ENCODE results near the gene VWA5B1.

VWA5B1 gene

GRCh38 chr1:20343938-20344302 is 53.2 kb downstream of the VWA5B1 start:
- H3K4me3 ChIP-seq (ENCODE audit: low read depth, low read length): peak overlapping the region; percentile 25

GRCh38 chr1:20344738-20345137 is 54.1 kb downstream of the VWA5B1 start:
- no peak overlapping the region for H3K4me3 ChIP-seq (ENCODE audit: low read depth, low read length)

- no peak overlapping the region for H3K4me3 ChIP-seq (ENCODE audit: low read depth, low read length)
These were observed 54.7 kb downstream of the VWA5B1 start for GRCh38 chr1:20345419-20345818.

GRCh38 chr1:20346433-20346832 is 55.8 kb downstream of the VWA5B1 start:
- no peak overlapping the region for H3K4me3 ChIP-seq (ENCODE audit: low read depth, low read length)

GRCh38 chr1:20347699-20348098 is 57.0 kb downstream of the VWA5B1 start:
- no peak overlapping the region for H3K4me3 ChIP-seq (ENCODE audit: low read depth, low read length)

- H3K4me3 ChIP-seq (ENCODE audit: low read depth, low read length): no peak overlapping the region
These were observed 57.7 kb downstream of the VWA5B1 start for GRCh38 chr1:20348326-20348915.

- H3K4me3 ChIP-seq (ENCODE audit: low read depth, low read length): no peak overlapping the region
These were observed 58.9 kb downstream of the VWA5B1 start for GRCh38 chr1:20349561-20349960.

- no peak overlapping the region for H3K4me3 ChIP-seq (ENCODE audit: low read depth, low read length)
These were observed 59.3 kb downstream of the VWA5B1 start for GRCh38 chr1:20349971-20350370.

- no peak overlapping the region for H3K4me3 ChIP-seq (ENCODE audit: low read depth, low read length)
These were observed 59.7 kb downstream of the VWA5B1 start for GRCh38 chr1:20350421-20350820.

DNA sequence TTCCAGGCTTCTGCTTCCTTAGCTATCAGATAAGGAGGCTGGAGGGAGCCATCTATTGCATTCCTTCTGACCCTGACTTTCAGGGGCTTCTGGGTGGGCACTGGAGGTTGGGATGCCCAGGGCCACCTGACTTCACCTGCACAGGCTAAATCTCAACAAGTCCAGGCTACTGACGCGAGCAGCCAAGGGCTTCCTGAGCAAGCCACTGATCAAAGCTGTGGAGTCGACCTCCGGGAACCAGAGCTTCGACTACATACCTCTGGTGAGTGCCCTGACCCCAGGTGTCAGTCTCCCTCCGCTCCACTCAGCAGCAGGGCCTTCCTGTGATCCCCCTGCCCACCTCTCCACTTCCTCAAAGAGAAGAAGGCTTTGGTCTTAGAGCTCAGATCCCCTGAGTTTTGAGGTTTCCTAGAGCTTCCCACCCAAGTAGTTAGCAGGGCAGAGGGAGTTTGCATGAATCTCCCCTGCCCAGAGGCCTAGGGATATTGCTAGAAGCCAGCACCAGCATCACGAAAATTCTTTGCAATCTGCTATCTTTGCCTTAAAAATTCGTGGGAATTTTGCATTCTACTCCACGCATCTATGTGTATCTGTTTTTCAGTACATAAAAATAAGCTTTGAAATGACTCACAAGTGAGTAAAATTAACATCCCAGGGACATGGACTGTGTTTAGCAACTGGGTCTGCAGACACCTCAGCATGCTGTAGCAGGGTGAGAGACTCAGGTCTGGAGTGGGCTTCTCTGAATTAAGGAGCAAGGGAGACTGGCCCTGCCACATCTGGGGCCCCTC is 61.4 kb downstream of the VWA5B1 start:
- no peak overlapping the region for H3K4me3 ChIP-seq (ENCODE audit: low read depth, low read length)

- no peak overlapping the region for H3K4me3 ChIP-seq (ENCODE audit: low read depth, low read length)
These were observed 63.2 kb downstream of the VWA5B1 start for GRCh38 chr1:20353836-20354235.

GRCh38 chr1:20354610-20355009 is 63.9 kb downstream of the VWA5B1 start:
- H3K4me3 ChIP-seq (ENCODE audit: low read depth, low read length): no peak overlapping the region

DNA sequence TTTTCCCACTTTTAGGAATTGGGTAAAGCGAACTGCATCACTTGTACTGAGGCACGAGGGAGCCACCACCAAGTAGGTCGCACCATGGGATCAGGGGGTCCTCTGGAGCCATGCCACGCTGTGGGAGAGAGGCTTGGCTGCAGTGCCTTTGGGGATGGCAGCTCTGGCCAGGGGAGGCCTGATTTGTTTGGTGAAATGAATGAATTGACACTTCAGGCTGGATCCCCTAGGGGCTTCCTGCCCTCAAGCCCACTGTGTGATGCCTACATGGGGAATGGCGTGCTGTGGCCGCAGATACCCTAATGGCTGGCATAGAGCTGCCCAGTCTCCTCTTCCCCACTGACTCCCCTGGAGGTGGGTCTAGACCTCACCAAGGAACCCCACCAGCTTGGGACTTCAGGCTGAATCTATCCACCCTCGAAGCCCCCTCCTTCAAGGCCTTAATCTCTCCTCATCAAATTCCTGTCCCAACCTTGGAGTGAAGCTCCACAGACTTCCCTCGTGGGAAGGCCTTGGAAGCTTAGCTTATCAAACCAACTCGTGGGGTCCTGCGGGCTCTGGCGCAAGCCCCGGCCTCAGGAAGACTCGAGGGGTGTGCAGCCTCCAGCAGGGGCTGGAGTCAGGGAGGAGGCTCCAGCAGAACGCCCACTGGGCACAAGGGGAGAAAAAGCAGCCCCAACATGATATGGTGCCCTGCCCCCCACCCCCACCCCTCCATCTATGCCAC is 64.6 kb downstream of the VWA5B1 start:
- H3K4me3 ChIP-seq (ENCODE audit: low read depth, low read length): no peak overlapping the region

DNA sequence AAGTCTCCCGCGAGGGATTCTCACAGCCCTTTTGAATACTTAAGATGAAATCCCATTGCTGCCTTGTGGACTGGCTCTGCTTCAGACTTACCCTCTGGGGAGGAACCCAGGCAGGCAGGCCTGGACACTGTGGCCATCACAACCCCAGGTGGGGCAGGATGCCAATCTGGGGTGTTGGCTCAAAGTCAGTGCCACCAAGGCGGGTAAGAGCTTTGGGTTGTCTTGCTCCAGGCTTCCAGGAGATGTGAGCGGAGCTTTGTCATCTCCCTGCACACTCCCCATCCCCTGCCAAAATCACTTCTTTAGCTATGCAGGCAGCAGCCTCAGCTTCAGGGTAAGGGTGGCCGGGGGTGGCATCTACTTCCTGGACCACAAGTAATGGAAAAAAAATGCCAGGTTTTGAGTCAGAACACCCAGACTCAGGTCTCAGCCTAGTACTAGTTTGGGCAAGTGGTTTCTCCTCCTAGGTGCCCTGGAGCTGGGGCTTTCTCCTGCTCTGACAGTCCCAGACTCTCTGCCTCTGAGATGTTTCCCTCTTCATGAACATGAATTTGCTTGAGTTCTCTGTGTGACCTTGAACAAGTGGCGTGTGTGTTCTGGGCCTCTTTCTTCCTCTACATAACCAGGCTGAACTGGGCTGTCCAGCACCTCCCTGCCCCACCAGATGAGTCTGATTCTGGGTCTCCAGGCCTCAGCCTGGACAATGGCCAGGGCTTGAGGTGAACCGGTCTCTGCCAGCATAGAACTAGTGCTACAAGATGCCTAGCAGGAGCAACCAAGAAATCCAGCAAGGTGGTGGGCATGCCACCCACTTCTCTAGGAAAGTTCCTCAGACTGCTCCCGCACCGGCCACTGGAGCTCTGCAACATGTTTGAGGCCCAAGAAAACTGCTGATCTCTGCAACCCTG is 65.4 kb downstream of the VWA5B1 start:
- H3K4me3 ChIP-seq (ENCODE audit: low read depth, low read length): no peak overlapping the region

DNA sequence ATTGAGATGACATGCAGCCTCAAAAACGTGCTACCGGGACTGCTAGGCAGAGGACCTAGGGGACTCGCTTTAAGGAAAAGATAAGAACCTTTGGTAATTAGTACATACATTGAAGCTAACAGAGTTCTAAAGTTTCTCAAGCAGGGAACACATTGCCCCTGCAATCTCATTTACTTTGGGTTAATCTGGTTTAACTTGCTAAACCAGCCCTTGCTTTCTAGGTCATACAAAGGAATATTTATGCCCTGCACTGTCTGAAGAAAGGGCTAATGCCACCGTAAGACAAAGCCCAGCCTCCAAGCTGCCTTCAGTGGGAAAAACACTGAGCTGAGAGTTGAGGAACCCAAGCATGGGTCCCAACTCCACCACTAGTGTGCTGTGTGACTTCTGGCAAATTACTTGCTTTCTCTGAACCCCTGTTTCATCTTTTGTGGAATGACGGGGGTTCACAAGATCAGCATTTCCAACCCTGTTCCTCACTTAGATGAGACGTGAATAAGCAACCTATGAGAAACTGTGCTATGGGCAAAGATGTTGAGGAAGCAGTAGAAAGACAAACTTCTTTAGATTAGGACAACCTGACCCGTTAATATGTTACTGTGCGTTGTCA is 66.3 kb downstream of the VWA5B1 start:
- no peak overlapping the region for H3K4me3 ChIP-seq (ENCODE audit: low read depth, low read length)

GRCh38 chr1:20357796-20358195 is 67.1 kb downstream of the VWA5B1 start:
- no peak overlapping the region for H3K4me3 ChIP-seq (ENCODE audit: low read depth, low read length)

- H3K4me3 ChIP-seq (ENCODE audit: low read depth, low read length): no peak overlapping the region
These were observed 68.1 kb downstream of the VWA5B1 start for GRCh38 chr1:20358761-20359263.

GRCh38 chr1:20359451-20360330 is 69.0 kb downstream of the VWA5B1 start:
- no peak overlapping the region for H3K4me3 ChIP-seq (ENCODE audit: low read depth, low read length)

DNA sequence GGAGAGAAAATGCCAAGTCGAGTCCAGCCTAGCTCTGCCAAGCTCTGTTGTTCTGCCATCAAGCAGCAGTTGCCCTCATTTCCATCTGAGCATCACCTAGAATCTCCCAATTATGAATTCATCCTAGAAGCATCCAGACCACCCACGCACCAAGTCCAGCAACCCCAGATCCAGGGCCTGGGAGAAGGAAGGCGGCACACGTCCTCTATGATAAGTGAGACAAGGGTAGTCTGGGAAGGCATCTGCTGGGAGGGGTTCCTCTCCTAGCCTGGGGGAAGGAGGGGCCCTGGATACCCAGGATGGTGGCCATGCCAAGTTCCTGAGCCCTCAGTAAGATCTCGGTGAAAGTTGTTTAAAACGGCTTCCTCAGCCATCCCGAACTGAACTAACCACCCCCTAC is 70.7 kb downstream of the VWA5B1 start:
- no peak overlapping the region for H3K4me3 ChIP-seq (ENCODE audit: low read depth, low read length)

Data from iPS-11a (cell line).